Measurements from ENCODE around the gene TCF20.

- TF ChIP-seq CTCF (IDR thresholded peaks at IDR 0.05; ENCODE audit: insufficient read depth, low read length) (no peak), POLR2AphosphoS5 (IDR thresholded peaks at IDR 0.05; ENCODE audit: low read depth) (no peak), GABPA (IDR thresholded peaks at IDR 0.05; ENCODE audit: low read depth) (no peak), REST (IDR thresholded peaks at IDR 0.05; ENCODE audit: insufficient replicate concordance, low read depth) (no peak), SPI1 (IDR thresholded peaks at IDR 0.05; ENCODE audit: borderline replicate concordance, low read depth) (no peak)
Observed at GRCh38 chr22:42317008-42317407, 46.6 kb upstream of the TCF20 start.
